H1 (cell line): ENCODE measurements around the gene MIF4GD. TPM values are rescaled to one million over a fixed set of nuclear protein-coding genes. Genes with fewer than 3 reads are reported as not detected.

Experiments
- CTCF ChIA-PET: fragments of 300-600 bp; sonication (Branson Sonifier 250); formaldehyde crosslinking; loops from one replicate; lab custom pipeline; 2021; ENCODE audit not compliant: partially characterized antibody; lab: Charles Lee
- POLR2A ChIA-PET: fragments of 300-600 bp; sonication (Branson Sonifier 250); formaldehyde crosslinking; loops from one replicate; lab custom pipeline; 2021; ENCODE audit warnings: inconsistent platforms; ENCODE audit not compliant: partially characterized antibody; lab: Charles Lee
- DNase-seq, 2 experiments: peaks; one replicate each; pipeline versions ENCODE4 v3.0.0 to v3.0.0-alpha.2; 2010 to 2022; ENCODE audit warnings: low spot score in 2 of 2, low read depth in 1 of 2, mixed read lengths in 1 of 2
- FAIRE-seq: peaks from 2 replicates; lab custom pipeline; 2011; peaks lifted over from hg19 to GRCh38; lab: Jason Lieb, UNC
- H2AFZ ChIP-seq: 2 replicates; pipeline ENCODE4 v1.8.1; 2012; ENCODE audit warnings: low read length, inconsistent platforms
- H2AK5ac ChIP-seq: 2 replicates; pipeline ENCODE4 v1.6.1; 2013; ENCODE audit warnings: low read depth, low read length
- H2BK120ac ChIP-seq: replicated peaks from 2 replicates; pipeline ENCODE3; 2013; ENCODE audit warnings: low read depth, low read length, inconsistent platforms
- H2BK12ac ChIP-seq: 2 replicates; pipeline ENCODE4 v1.6.1; 2013; ENCODE audit warnings: low read depth, low read length
- H2BK15ac ChIP-seq: 2 replicates; pipeline ENCODE4 v1.6.1; 2013; ENCODE audit warnings: low read length
- H2BK20ac ChIP-seq: 2 replicates; pipeline ENCODE4 v1.6.1; 2013; ENCODE audit warnings: low read length
- H2BK5ac ChIP-seq: 2 replicates; pipeline ENCODE4 v1.6.1; 2013; ENCODE audit warnings: low read depth, low read length
- H3K14ac ChIP-seq: 2 replicates; pipeline ENCODE4 v1.6.1; 2013; ENCODE audit warnings: inconsistent platforms; ENCODE audit not compliant: insufficient read length
- H3K18ac ChIP-seq: 2 replicates; pipeline ENCODE4 v1.6.1; 2013; ENCODE audit warnings: low read length; ENCODE audit errors: extremely low read depth
- H3K23ac ChIP-seq: 2 replicates; pipeline ENCODE4 v1.6.1; 2013; ENCODE audit warnings: inconsistent platforms; ENCODE audit not compliant: insufficient read length
- H3K23me2 ChIP-seq: 2 replicates; pipeline ENCODE4 v1.6.1; 2013; ENCODE audit warnings: low read depth, low read length
- H3K27ac ChIP-seq: 2 replicates; pipeline ENCODE4 v1.6.1; 2011; ENCODE audit warnings: low read depth, low read length, inconsistent platforms
- H3K27me3 ChIP-seq, 4 experiments: replicated peaks in 1 of 4; 1 replicate in 1 of 4; 2 replicates in 3 of 4; pipeline versions ENCODE4 v1.6.1 to v1.8.1; 2011 to 2013; ENCODE audit warnings: low read length in 3 of 4, mild to moderate bottlenecking in 3 of 4, inconsistent platforms in 2 of 4, mixed read lengths in 2 of 4, moderate library complexity in 1 of 4; ENCODE audit not compliant: control insufficient read depth in 3 of 4, insufficient read depth in 3 of 4; ENCODE audit errors: extremely low read depth in 1 of 4
- H3K36me3 ChIP-seq, 4 experiments: 2 replicates each; pipeline versions ENCODE4 v1.6.1 to v1.8.1; 2011 to 2013; ENCODE audit warnings: mild to moderate bottlenecking in 4 of 4, low read length in 3 of 4, moderate library complexity in 2 of 4, control low read depth in 1 of 4, inconsistent platforms in 1 of 4; ENCODE audit not compliant: insufficient read depth in 4 of 4, control insufficient read depth in 2 of 4
- H3K4ac ChIP-seq: replicated peaks from 2 replicates; pipeline ENCODE3; 2013; ENCODE audit warnings: low read length, low read depth, mixed read lengths, inconsistent platforms; ENCODE audit not compliant: insufficient read length
- H3K4me1 ChIP-seq, 4 experiments: replicated peaks in 1 of 4; 1 replicate in 1 of 4; 2 replicates in 3 of 4; pipeline versions ENCODE4 v1.6.1 to v1.8.1; 2011 to 2013; ENCODE audit warnings: low read length in 3 of 4, inconsistent platforms in 2 of 4, mixed read lengths in 1 of 4; ENCODE audit not compliant: insufficient read depth in 4 of 4, control insufficient read depth in 3 of 4
- H3K4me2 ChIP-seq, 2 experiments: 2 replicates each; pipeline versions ENCODE4 v1.6.1 to v1.8.1; 2011 to 2013; ENCODE audit warnings: low read depth in 2 of 2, low read length in 2 of 2, control low read depth in 1 of 2, inconsistent platforms in 1 of 2, mild to moderate bottlenecking in 1 of 2; ENCODE audit not compliant: insufficient read depth in 1 of 2
- H3K4me3 ChIP-seq, 4 experiments: fragments of 200-600, 300-600 bp in 1 of 4; sonication (generic), shearing (Covaris generic), sonication (Bioruptor Twin) in 1 of 4; 2 replicates each; pipeline versions ENCODE4 v1.5.1 to v1.8.1; 2011 to 2016; ENCODE audit warnings: low read length in 4 of 4, low read depth in 3 of 4, control low read depth in 2 of 4, inconsistent platforms in 2 of 4, mild to moderate bottlenecking in 2 of 4, mixed read lengths in 1 of 4, moderate library complexity in 1 of 4; ENCODE audit not compliant: insufficient read depth in 2 of 4; ENCODE audit errors: extremely low read depth in 1 of 4
- H3K56ac ChIP-seq: replicated peaks from 2 replicates; pipeline ENCODE3; 2013; ENCODE audit warnings: low read depth, mild to moderate bottlenecking, mixed read lengths, low read length, inconsistent platforms; ENCODE audit not compliant: insufficient read length
- H3K79me1 ChIP-seq: 2 replicates; pipeline ENCODE4 v1.6.1; 2013; ENCODE audit warnings: low read depth, low read length, control low read depth
- H3K79me2 ChIP-seq, 2 experiments: 2 replicates each; pipeline versions ENCODE4 v1.6.1 to v1.8.1; 2012 to 2013; ENCODE audit warnings: low read length in 2 of 2, mild to moderate bottlenecking in 2 of 2, inconsistent platforms in 1 of 2; ENCODE audit not compliant: insufficient read depth in 2 of 2, control insufficient read depth in 1 of 2
- H3K9ac ChIP-seq, 4 experiments: replicated peaks in 1 of 4; 1 replicate in 1 of 4; 2 replicates in 3 of 4; pipeline versions ENCODE4 v1.6.1 to v1.8.1; 2011 to 2013; ENCODE audit warnings: low read depth in 3 of 4, low read length in 3 of 4, control low read depth in 2 of 4, mild to moderate bottlenecking in 2 of 4, moderate library complexity in 2 of 4, inconsistent platforms in 1 of 4; ENCODE audit errors: extremely low read depth in 1 of 4
- H3K9me3 ChIP-seq, 2 experiments: 2 replicates each; pipeline versions ENCODE4 v1.6.1 to v1.8.1; 2012 to 2013; ENCODE audit warnings: mild to moderate bottlenecking in 2 of 2, moderate library complexity in 2 of 2, control low read depth in 1 of 2, inconsistent platforms in 1 of 2, low read depth in 1 of 2, low read length in 1 of 2, mixed read lengths in 1 of 2; ENCODE audit not compliant: insufficient read depth in 2 of 2
- H4K20me1 ChIP-seq, 2 experiments: replicated peaks in 1 of 2; 2 replicates each; pipeline versions ENCODE3 to v1.8.1; 2011 to 2013; ENCODE audit warnings: inconsistent platforms in 2 of 2, low read length in 2 of 2, mild to moderate bottlenecking in 1 of 2; ENCODE audit not compliant: insufficient read depth in 2 of 2, control insufficient read depth in 1 of 2
- H4K5ac ChIP-seq: 2 replicates; pipeline ENCODE4 v1.6.1; 2013; ENCODE audit warnings: low read length, low read depth, mixed read lengths, inconsistent platforms; ENCODE audit not compliant: insufficient read length
- H4K8ac ChIP-seq: 2 replicates; pipeline ENCODE4 v1.8.0; 2013; ENCODE audit warnings: mild to moderate bottlenecking, moderate library complexity, low read length, inconsistent platforms; ENCODE audit not compliant: insufficient read depth; ENCODE audit errors: extremely low read depth
- H4K91ac ChIP-seq: replicated peaks from 2 replicates; pipeline ENCODE3; 2013; ENCODE audit warnings: low read length, mixed read lengths, inconsistent platforms; ENCODE audit not compliant: insufficient read length
- BACH1 ChIP-seq: IDR thresholded peaks from 2 replicates; pipeline ENCODE4 v1.6.1; 2012; ENCODE audit warnings: low read length, improper control_type of control experiment
- WGBS, 2 experiments: shearing (Covaris generic) in 1 of 2; methylation state at CpG; one replicate each; pipeline versions ENCODE4 v1.1.6 to v1.1.7; 2013 to 2015; ENCODE audit warnings: low lambda C conversion rate in 2 of 2, mixed read lengths in 2 of 2, inconsistent platforms in 1 of 2, low coverage in 1 of 2, missing lambda C conversion rate in 1 of 2; ENCODE audit not compliant: insufficient replicate concordance in 2 of 2, insufficient coverage in 1 of 2, insufficient read length in 1 of 2; ENCODE audit errors: extremely low coverage in 1 of 2, missing lambda C conversion rate in 1 of 2; 5-methylcytosine and 5-hydroxymethylcytosine counted together
- polyA plus RNA-seq, 7 experiments: library from polyadenylated mRNA; depleted of rRNA in 3 of 7; stranded (reverse) in 5 of 7; unstranded in 2 of 7; fragments of >200 nt in 5 of 7; fragments of 200-250 nt in 2 of 7; gene quantifications; 1 replicate in 5 of 7; 2 replicates in 1 of 7; 4 replicates in 1 of 7; pipeline versions ENCODE4 v1.2.1 to v1.2.3, GENCODE V29; 2011 to 2013; ENCODE audit warnings: missing spikeins in 2 of 7, mixed read lengths in 2 of 7
- total RNA-seq: library from RNA; stranded (reverse); fragmentation: NEBNext Ultra II Directional; extraction: Animal tissue kit (Norgen Biotek cat#: 25700); gene quantifications from 2 replicates; pipeline ENCODE4 v1.2.1, GENCODE V29; 2021

Gene MIF4GD
- total and polyA plus RNA-seq, 2 of the 8 experiments (the other 6 are each of a cell fraction or from before 2014, with no cell fraction given) = 16.1 to 51.1 TPM

GRCh38 chr17:75245011-75245410 is 26.0 kb downstream of the MIF4GD start:
- Histone ChIP-seq H2BK5ac (no peak overlapping the region), H4K8ac (no peak overlapping the region), H3K79me1 (peaks cover 2% of the 10 kb centered on the region), H2BK15ac (no peak overlapping the region)
- TF ChIP-seq BACH1 = no peak
- TF ChIP-seq, all 59 proteins: peak for 0
- H3K4ac ChIP-seq = no peak overlapping the region
- H3K23ac ChIP-seq = no peak overlapping the region
- no peak overlapping the region for H3K27ac ChIP-seq
- H3K36me3 ChIP-seq = peaks cover 21 to 49% (median 42%) of the 10 kb centered on the region in 4 experiments
- H4K91ac ChIP-seq = no peak overlapping the region
- no peak overlapping the region for H3K56ac ChIP-seq
- WGBS, 2 experiments = 91% methylated on average over 4 of the region's 6 CpGs; no CpG with 5 or more reads in 1 of the 2 experiments
- peaks cover 0 to 15% of the 10 kb centered on the region in 2 experiments; a peak in 1 of 4 replicates for H3K79me2 ChIP-seq
- H3K14ac ChIP-seq = no peak overlapping the region
- H2BK12ac ChIP-seq = no peak overlapping the region
- no peak overlapping the region for H2BK20ac ChIP-seq
- H3K9ac ChIP-seq = no peak overlapping the region
- H3K4me1 ChIP-seq = peaks cover 0 to 4% (median 2%) of the 10 kb centered on the region in 4 experiments; a peak in 4 of 7 replicates
- H3K9me3 ChIP-seq = no peaks in the 10 kb centered on the region
- DNase-seq (no peak), FAIRE-seq (no peak)
- no peaks in the 10 kb centered on the region for H3K23me2 ChIP-seq
- no peak overlapping the region for H3K4me3 ChIP-seq
- H2AFZ ChIP-seq = no peak overlapping the region
- ChIA-PET CTCF (interaction anchor here (0.7 to 16.5 kb wide), 6 partner anchors 8 to 1462 kb away, joined by 3 to 369 read pairs (median 4); partner anchors contain the start of genes GGA3, MIF4GD and MRPS7), POLR2A (interaction anchor here (4.0 kb wide), 1 partner anchor 16 kb away, joined by 17 read pairs; the partner anchor contains the start of genes GGA3 and MRPS7)
- no peak overlapping the region for H2AK5ac ChIP-seq
- no peak overlapping the region for H3K18ac ChIP-seq
- no peak overlapping the region for H2BK120ac ChIP-seq
- peaks cover 10 to 14% of the 10 kb centered on the region in 2 experiments for H4K20me1 ChIP-seq
- no peak overlapping the region for H3K4me2 ChIP-seq
- H4K5ac ChIP-seq = no peak overlapping the region
- no peaks in the 10 kb centered on the region for H3K27me3 ChIP-seq
